ENCODE data around the gene PTPN7.
A peak's percentile ranks its signal among the peaks of the same experiment; 100 is the strongest.

PTPN7 gene

DNA sequence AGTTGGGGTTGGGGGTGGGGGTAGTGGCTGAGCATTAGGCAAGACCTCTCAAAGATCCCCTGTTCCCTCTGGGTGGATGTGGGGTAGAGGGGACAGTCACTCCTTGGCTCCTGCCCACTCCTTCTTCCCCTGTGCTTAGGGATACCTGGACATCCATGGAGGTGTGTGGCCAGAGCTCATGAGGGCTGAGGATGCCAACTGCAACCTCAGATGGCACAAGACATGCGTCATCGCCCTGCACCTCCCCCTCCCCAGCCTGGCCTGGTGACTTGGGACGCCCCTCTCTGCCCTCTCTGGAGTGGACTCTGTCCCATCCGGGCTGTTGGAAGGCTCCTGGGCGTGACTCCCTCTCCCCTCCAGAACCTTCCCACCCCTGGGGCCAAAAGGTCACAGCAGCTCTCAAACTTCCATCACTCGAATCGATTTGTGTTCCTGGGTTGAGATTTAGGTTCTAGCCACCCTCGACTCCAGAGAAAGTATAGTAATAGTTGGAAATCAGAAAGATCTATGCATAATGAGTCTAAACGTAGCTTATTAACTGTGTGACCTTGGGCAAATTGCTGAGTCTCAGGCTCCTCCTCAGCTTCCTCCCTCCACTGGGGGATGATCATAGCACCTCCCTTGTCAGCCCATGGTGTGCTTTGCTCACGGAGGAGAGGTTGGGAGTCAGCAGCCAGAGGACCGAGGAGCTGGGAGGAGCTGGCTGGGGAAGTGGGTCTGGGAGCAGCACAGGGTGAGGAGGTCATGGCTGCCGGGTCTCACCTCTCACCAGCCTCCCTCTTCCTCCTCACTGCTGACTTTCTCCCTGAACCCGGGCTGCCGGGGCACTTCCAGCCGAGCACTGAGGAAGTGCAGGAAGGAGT lies 2.2 kb upstream of the PTPN7 start:
- Histone ChIP-seq H3K27me3 (ENCODE audit: low read depth, low read length) (no peaks in the 10 kb centered on the region), H3K36me3 (ENCODE audit: control insufficient read depth in 1 of 2, insufficient read depth in 2 of 2, low read length in 2 of 2) (no peaks in the 10 kb centered on the region), H3K9me3 (ENCODE audit: control insufficient read depth in 1 of 2, low read length in 2 of 2) (no peaks in the 10 kb centered on the region), H3K27ac (ENCODE audit: low read length) (no peak overlapping the region), H3K4me1 (ENCODE audit: control insufficient read depth in 1 of 2, insufficient read depth in 2 of 2, low read length in 2 of 2) (peaks cover under 1 to 7% of the 10 kb centered on the region in 2 donors), H3K4me3 (ENCODE audit: low read depth in 1 of 2, low read length in 2 of 2) (no peak overlapping the region)

DNA sequence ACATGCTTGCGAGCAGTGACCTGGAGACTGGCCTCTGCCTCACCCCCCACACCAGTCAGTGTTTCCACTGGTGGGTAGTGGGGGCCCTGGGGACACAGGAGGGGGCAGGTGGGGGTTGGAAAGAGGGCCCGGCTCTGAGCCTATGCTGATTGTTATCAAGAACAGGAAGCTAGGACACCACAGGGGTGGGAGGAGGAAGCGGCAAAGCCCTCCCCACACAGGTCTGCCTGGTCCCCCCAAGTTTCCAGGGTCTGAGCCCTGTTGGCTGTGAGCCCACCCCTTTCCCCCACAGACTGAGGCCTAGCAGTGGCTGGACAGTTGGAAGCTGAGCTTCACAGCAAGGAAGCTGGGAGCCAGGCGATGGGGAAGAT lies 1.6 kb upstream of the PTPN7 start:
- H3K9me3 ChIP-seq (ENCODE audit: control insufficient read depth in 1 of 2, low read length in 2 of 2), result no peaks in the 10 kb centered on the region
- H3K4me1 ChIP-seq (ENCODE audit: control insufficient read depth in 1 of 2, insufficient read depth in 2 of 2, low read length in 2 of 2), result peaks cover 0 to 7% of the 10 kb centered on the region in 2 donors
- H3K27ac ChIP-seq (ENCODE audit: low read length), result no peak overlapping the region
- no peak overlapping the region for H3K4me3 ChIP-seq (ENCODE audit: low read depth in 1 of 2, low read length in 2 of 2)
- no peaks in the 10 kb centered on the region for H3K36me3 ChIP-seq (ENCODE audit: control insufficient read depth in 1 of 2, insufficient read depth in 2 of 2, low read length in 2 of 2)
- H3K27me3 ChIP-seq (ENCODE audit: low read depth, low read length), result no peaks in the 10 kb centered on the region

DNA sequence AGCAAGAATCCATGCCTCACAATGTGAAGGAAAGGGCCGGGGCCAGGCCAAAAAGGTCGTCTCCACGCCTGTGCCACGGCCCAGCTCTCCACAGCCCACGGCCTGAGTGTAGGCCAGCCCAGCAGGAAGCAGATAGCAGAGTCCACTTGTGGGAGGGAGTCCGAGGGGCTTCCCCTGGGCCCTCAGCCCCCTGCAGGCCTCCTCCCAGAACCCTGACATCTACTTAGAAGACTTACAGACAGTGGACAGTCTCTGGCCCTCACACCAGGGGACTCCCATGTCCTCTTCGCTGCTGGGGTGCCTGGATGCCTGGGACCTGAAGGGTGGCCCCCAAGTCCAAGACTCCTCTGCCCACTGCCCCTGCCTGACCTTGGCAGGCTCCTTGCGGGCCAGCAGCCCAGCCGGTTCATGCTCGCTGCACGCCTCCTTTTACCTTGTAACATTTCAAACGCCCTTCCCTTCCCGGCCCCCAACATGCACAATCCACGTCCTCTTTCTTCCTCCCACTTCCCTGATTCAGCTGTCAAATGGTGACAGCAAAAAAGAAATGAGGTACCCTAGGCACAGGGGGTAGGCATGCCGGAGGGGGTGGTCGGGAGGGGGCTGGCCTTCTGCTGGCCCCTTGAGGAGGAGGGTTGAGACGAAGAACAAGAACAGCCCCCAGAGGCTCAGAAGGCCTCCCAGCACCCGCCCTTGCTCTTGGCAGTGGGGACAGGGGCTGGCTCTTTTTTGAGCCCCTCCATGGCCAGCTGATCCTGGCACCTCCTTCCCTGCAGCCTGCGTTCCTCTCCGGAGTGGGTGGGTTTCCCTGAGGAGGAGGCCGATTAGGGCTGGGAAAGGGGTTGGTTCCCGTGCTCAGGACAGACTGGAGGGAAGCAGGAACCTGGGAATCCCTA lies 997 bp upstream of the PTPN7 start:
- H3K27ac ChIP-seq (ENCODE audit: low read length), result no peak overlapping the region
- H3K4me3 ChIP-seq (ENCODE audit: low read depth in 1 of 2, low read length in 2 of 2), result peak overlapping the region in 1 of 2 donors; percentile 1
- H3K4me1 ChIP-seq (ENCODE audit: control insufficient read depth in 1 of 2, insufficient read depth in 2 of 2, low read length in 2 of 2), result peaks cover 0 to 7% of the 10 kb centered on the region in 2 donors
- no peaks in the 10 kb centered on the region for H3K9me3 ChIP-seq (ENCODE audit: control insufficient read depth in 1 of 2, low read length in 2 of 2)
- H3K36me3 ChIP-seq (ENCODE audit: control insufficient read depth in 1 of 2, insufficient read depth in 2 of 2, low read length in 2 of 2), result no peaks in the 10 kb centered on the region
- H3K27me3 ChIP-seq (ENCODE audit: low read depth, low read length), result no peaks in the 10 kb centered on the region

DNA sequence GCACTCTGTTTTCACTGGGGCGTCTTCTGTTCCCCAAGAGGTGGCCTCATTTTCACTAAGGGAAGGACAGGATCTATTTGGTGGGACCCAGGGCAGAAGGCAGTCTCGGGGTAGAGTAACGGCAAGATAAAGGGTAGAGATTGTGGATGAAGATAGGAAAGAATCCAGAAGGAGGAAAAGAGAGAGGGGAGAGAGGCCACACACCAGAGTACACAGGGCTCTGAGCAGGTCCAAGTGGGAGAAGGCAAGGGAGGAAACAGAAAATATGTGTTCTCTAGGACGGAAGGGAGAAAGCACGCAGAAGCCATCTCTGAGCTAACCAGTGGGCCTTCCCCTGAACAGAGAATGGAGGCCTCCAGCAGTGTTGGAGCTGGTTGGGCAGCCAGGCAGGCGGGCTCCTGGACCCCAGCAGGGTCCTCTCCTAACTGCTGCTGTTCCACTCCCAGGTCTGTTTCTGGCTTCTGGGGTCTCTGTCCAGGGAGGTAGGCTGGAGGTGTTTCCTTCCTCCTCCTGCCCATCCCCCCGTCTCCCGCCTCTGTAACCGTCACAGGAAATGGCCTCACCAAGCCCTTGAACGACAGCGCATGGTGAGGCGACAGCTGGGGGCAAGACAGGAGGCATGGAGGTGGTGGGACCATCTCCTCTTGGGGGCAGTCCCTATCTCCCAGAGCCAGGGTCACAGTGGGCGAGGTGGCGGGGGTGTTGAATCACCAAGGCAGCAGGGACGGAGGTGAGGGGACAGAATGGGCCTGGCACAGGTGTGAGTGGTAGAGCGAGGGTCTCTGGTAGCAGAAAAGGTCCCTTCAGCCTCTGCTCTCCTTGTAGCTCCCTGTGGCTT lies 649 bp downstream of the PTPN7 start:
- no peaks in the 10 kb centered on the region for H3K36me3 ChIP-seq (ENCODE audit: control insufficient read depth in 1 of 2, insufficient read depth in 2 of 2, low read length in 2 of 2)
- H3K4me3 ChIP-seq (ENCODE audit: low read depth in 1 of 2, low read length in 2 of 2), result peak overlapping the region; percentile 19 to 39
- peaks cover 7% of the 10 kb centered on the region in 2 donors for H3K4me1 ChIP-seq (ENCODE audit: control insufficient read depth in 1 of 2, insufficient read depth in 2 of 2, low read length in 2 of 2)
- H3K27ac ChIP-seq (ENCODE audit: low read length), result peak overlapping the region; percentile 63
- H3K9me3 ChIP-seq (ENCODE audit: control insufficient read depth in 1 of 2, low read length in 2 of 2), result no peaks in the 10 kb centered on the region
- no peaks in the 10 kb centered on the region for H3K27me3 ChIP-seq (ENCODE audit: low read depth, low read length)

DNA sequence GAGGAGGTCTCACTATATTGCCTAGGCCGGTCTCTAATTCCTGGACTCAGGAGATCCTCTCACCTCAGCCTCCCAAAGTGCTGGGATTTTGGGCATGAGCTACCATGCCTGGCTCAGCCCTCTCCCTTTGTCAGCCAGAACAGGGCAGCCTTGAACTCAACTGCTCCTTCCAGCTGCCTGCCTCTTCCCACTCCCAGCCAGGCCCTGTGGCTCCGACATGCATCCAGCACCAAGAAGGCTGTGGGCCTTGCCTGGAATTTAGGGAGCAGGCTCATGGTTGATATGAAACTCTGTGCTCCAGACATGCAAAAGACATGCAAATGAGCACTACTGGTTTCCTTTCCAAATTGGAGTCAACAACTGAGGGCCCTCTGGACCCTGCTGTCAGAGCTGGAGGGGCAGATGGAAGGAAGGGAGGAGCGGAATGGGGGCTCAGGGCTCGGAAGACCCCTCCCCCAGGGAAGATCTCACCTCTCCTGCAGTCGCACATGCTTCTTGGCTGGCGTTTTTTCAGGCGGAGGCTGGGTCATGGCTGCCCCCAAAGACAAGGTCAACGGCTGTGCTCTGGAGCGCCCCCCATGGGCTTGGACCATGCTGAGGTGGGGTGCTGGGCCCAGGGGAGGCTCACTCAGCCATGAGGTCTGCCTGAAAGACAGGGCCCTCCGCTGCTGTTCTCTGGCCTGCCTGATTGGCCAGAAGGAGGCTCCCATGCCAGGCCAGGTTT lies 1.4 kb downstream of the PTPN7 start:
- Histone ChIP-seq H3K4me3 (ENCODE audit: low read depth in 1 of 2, low read length in 2 of 2) (peak overlapping the region in 1 of 2 donors; percentile 39), H3K4me1 (ENCODE audit: control insufficient read depth in 1 of 2, insufficient read depth in 2 of 2, low read length in 2 of 2) (peaks cover 7% of the 10 kb centered on the region in 2 donors), H3K27ac (ENCODE audit: low read length) (no peak overlapping the region)

DNA sequence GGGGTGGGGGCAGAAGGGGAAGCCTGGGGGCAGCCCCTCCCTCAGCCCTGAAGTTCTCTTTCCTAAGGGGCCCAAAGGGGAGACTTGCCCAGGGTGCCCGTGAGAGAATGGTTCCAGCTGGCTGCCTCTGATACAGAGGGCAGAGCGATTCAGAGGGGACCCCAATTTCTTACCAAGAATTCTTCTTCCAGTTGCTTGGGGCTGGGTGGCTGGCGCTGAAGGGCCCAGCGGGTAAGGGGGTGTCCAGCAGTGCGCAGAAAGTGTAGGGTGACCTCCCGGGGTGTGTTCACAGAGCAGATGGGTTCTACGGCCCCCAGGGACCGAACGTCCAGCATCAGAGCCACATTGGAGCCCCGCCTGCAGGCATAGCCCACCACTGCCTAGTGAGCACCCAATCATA lies 2.5 kb downstream of the PTPN7 start:
- H3K4me1 ChIP-seq (ENCODE audit: control insufficient read depth in 1 of 2, insufficient read depth in 2 of 2, low read length in 2 of 2), result peaks cover 4 to 7% of the 10 kb centered on the region in 2 donors

More for the DNA sequence above, 1.4 kb downstream of the PTPN7 start:
- Histone ChIP-seq H3K27me3 (ENCODE audit: low read depth, low read length) (no peaks in the 10 kb centered on the region), H3K9me3 (ENCODE audit: control insufficient read depth in 1 of 2, low read length in 2 of 2) (no peaks in the 10 kb centered on the region), H3K36me3 (ENCODE audit: control insufficient read depth in 1 of 2, insufficient read depth in 2 of 2, low read length in 2 of 2) (no peaks in the 10 kb centered on the region)

DNA sequence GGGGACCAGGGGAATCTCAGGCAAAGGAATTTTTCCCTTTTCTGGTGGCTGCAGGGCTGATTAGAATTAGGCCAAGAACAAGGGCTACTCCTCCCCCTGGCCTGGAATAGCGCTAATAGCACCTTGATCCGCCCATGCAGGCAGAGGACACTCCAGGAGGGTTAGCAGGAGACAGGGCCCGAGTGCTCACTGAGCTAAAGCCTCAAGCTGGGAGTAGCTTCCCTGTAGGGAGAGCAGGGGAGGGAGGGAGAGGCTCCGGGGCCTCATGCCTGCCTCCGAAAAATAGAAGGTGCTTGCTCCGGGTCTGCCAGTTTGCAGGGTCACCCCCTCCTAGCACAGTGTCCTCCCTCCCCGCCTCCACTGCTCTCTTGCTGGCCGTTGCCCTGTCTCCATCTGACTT lies 3.8 kb downstream of the PTPN7 start:
- Histone ChIP-seq H3K9me3 (ENCODE audit: control insufficient read depth in 1 of 2, low read length in 2 of 2) (no peaks in the 10 kb centered on the region), H3K27ac (ENCODE audit: low read length) (no peak overlapping the region), H3K27me3 (ENCODE audit: low read depth, low read length) (no peaks in the 10 kb centered on the region), H3K4me1 (ENCODE audit: control insufficient read depth in 1 of 2, insufficient read depth in 2 of 2, low read length in 2 of 2) (peaks cover 0 to 7% of the 10 kb centered on the region in 2 donors), H3K36me3 (ENCODE audit: control insufficient read depth in 1 of 2, insufficient read depth in 2 of 2, low read length in 2 of 2) (no peaks in the 10 kb centered on the region), H3K4me3 (ENCODE audit: low read depth in 1 of 2, low read length in 2 of 2) (no peak overlapping the region)

More for the DNA sequence above, 2.5 kb downstream of the PTPN7 start:
- no peaks in the 10 kb centered on the region for H3K36me3 ChIP-seq (ENCODE audit: control insufficient read depth in 1 of 2, insufficient read depth in 2 of 2, low read length in 2 of 2)
- H3K27me3 ChIP-seq (ENCODE audit: low read depth, low read length), result no peaks in the 10 kb centered on the region
- H3K9me3 ChIP-seq (ENCODE audit: control insufficient read depth in 1 of 2, low read length in 2 of 2), result no peaks in the 10 kb centered on the region
- H3K4me3 ChIP-seq (ENCODE audit: low read depth in 1 of 2, low read length in 2 of 2), result no peak overlapping the region
- H3K27ac ChIP-seq (ENCODE audit: low read length), result no peak overlapping the region

DNA sequence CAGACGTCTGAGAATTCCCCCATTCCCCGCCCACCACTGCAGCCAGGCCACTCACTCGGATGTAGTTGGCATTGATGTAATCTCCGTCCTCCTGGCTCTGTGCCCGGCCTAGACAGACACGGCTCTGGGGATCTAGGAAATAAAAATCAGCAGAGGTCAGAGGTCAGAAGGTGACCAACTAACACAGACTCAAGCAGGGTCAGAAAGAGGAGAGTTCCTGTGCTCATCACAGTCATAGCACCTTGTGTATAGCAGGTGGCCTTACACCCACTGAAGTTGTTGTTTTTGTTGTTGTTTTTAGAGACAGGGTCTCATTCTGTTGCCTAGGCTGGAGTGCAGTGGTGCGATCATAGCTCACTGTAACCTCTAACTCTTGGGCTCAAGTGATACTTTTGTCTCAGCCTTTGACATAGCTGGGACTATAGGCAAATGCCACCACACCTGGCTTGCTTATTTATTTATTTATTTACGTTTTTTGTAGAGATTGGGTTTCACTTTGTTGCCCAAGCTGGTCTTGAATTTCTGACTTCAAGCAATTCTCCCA lies 4.9 kb downstream of the PTPN7 start:
- Histone ChIP-seq H3K4me3 (ENCODE audit: low read depth in 1 of 2, low read length in 2 of 2) (no peak overlapping the region), H3K27ac (ENCODE audit: low read length) (no peak overlapping the region), H3K27me3 (ENCODE audit: low read depth, low read length) (no peaks in the 10 kb centered on the region)

DNA sequence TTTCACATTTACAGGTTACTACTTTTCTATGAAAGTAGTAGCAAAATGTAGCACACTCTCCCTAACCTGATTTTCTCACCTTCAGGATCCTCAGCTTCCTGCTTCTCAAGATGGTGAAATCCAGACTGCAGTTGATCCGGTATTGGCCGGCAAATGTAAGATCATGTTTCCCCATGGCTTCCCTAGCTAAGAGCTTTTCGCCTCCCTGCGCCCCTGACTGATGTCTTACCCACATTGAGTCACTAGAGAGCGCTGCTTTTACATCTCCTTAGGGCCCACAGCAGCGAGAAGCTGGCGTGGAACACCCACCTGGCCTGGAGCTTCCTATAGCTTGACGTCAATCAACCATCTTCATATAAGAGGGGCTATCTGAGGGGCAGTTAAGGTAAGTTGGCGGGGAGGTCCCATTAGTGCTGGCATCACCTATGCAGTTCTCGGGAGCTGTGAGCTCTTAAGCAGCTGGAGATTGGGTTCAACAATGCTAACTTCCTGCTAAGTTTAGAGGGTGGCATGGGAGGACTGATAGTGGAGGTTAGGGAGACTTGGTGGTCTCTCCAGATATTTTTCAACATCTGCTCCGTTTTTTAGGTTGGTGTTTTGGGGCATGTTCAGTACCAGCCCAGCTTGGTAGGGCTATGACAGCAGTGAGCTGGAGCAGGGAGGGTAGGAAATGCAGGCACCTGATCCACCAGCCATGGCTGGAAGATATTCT lies 5.5 kb downstream of the PTPN7 start:
- peaks cover 0 to 7% of the 10 kb centered on the region in 2 donors for H3K4me1 ChIP-seq (ENCODE audit: control insufficient read depth in 1 of 2, insufficient read depth in 2 of 2, low read length in 2 of 2)
- no peaks in the 10 kb centered on the region for H3K9me3 ChIP-seq (ENCODE audit: control insufficient read depth in 1 of 2, low read length in 2 of 2)
- no peaks in the 10 kb centered on the region for H3K36me3 ChIP-seq (ENCODE audit: control insufficient read depth in 1 of 2, insufficient read depth in 2 of 2, low read length in 2 of 2)
- H3K4me3 ChIP-seq (ENCODE audit: low read depth in 1 of 2, low read length in 2 of 2), result no peak overlapping the region
- no peaks in the 10 kb centered on the region for H3K27me3 ChIP-seq (ENCODE audit: low read depth, low read length)
- H3K27ac ChIP-seq (ENCODE audit: low read length), result no peak overlapping the region

More for the DNA sequence above, 4.9 kb downstream of the PTPN7 start:
- Histone ChIP-seq H3K4me1 (ENCODE audit: control insufficient read depth in 1 of 2, insufficient read depth in 2 of 2, low read length in 2 of 2) (peaks cover 0 to 7% of the 10 kb centered on the region in 2 donors), H3K9me3 (ENCODE audit: control insufficient read depth in 1 of 2, low read length in 2 of 2) (no peaks in the 10 kb centered on the region), H3K36me3 (ENCODE audit: control insufficient read depth in 1 of 2, insufficient read depth in 2 of 2, low read length in 2 of 2) (no peaks in the 10 kb centered on the region)
